ENCODE measurements around the gene TTR.

- TF ChIP-seq CTCF (IDR thresholded peaks at IDR 0.05), result no peak
- no peak for TF ChIP-seq EP300 (IDR thresholded peaks at IDR 0.05)
Observed at GRCh38 chr18:31557446-31557845, 34.2 kb upstream of the TTR start.
